PC-9 (cell line): ENCODE data around the gene GRIP1.

Experiments
- CTCF ChIP-seq: fragments of 200-600 bp; sonication (generic); conservative IDR thresholded peaks from 2 replicates; pipeline ENCODE4 v1.6.1; 2017; ENCODE audit warnings: mixed run types, antibody characterized with exemption, mild to moderate bottlenecking, moderate library complexity
- EZH2 ChIP-seq: fragments of 200-600 bp; sonication (generic); IDR thresholded peaks from 2 replicates; pipeline ENCODE4 v1.8.0; 2017; ENCODE audit warnings: antibody characterized with exemption, low read depth

DNA sequence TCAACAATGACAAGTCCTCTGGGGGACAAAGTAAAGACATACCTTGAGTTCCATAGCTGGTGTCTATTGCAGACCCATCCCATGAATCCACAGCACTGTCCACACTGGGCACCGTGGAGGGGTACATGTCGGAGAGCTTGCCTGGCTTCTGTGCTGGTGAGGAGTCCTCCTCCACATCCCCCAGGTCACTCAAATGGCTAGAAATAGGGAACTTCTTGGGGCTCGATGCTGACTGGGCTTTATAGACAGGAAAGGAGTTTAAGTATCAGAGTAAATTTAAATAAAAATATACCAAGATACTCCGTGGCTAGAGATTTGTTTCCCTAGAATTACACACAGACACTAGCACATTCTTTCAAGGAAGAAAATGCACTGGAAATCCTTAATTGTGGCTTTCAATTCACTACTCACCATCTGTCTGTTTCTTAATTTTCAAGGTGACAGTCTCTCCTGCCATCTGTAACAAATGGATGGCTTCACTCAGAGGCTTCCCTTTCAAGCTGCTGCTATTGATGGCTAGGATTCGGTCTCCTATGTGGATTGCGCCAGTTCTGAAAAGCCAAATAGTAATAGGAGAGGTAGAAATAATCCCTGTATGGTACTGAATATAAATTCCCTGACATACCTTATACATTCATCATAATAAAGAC lies 286.5 kb downstream of the GRIP1 start:
- no peak for TF ChIP-seq CTCF
- no peak for TF ChIP-seq EZH2
